ENCODE measurements around the gene LMAN2.
A peak's percentile ranks its signal among the peaks of the same experiment; 100 is the strongest.

The LMAN2 gene

DNA sequence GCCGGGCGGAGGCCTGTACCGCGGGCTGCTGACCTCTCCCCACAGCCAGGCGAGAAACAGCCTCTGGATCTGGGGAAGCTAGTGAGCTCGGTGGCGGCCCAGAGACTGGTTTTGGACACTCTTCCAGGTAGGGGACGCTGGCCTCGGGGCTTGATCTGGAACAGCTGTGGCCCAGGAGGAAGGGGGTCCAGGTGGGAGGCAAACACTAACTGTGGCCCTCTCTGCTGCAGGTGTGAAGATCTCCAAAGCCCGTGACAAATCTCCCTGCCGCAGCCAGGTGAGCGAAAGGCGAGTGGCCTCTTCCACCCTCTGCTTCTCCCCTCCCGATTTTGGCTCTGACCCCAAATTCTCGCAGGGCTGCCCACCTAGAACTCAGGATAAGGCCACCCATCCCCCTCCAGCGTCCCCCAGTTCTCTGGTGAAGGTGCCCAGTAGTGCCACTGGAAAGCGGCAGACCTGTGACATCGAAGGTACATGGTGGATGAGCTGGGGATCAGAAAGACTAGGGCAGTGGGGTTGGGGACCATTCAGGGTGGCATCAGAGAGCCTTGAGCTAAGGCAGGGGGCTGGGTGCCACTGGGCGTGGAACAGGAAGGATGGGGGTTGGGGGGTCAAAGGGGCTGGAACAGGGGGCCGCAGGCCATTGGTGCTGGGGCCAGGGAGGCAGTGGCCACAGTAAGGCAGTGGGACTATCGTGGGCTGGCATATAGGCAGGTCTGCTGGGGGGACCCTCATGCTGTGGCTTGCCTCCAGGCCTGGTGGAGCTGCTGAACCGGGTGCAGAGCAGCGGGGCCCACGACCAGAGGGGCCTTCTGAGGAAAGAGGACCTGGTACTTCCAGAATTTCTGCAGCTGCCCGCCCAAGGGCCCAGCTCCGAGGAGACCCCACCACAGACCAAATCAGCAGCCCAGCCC, 19.9 kb upstream of the LMAN2 start:
- Histone ChIP-seq H3K9me3 (ENCODE audit: control insufficient read depth in 5 of 5, low read length in 5 of 5) (no peaks in the 10 kb centered on the region), H3K27ac (ENCODE audit: low read depth, low read length) (no peak overlapping the region), H3K27me3 (ENCODE audit: control insufficient read depth in 5 of 5, insufficient read depth in 4 of 5, low read length in 5 of 5) (no peaks in the 10 kb centered on the region), H3K4me1 (ENCODE audit: control insufficient read depth in 5 of 5, insufficient read depth in 5 of 5, low read length in 5 of 5) (peaks cover 0 to 38% (median 30%) of the 10 kb centered on the region in 5 donors), H3K36me3 (ENCODE audit: control insufficient read depth in 5 of 5, insufficient read depth in 5 of 5, low read length in 5 of 5) (peaks cover 0 to 15% (median 5%) of the 10 kb centered on the region in 5 donors), H3K9ac (ENCODE audit: low read length in 5 of 5) (peak overlapping the region in 4 of 5 donors; percentile 71 to 84 (median 78)), H3K4me3 (ENCODE audit: low read depth in 1 of 5, low read length in 5 of 5) (peak overlapping the region; percentile 59 to 82 (median 65))

DNA sequence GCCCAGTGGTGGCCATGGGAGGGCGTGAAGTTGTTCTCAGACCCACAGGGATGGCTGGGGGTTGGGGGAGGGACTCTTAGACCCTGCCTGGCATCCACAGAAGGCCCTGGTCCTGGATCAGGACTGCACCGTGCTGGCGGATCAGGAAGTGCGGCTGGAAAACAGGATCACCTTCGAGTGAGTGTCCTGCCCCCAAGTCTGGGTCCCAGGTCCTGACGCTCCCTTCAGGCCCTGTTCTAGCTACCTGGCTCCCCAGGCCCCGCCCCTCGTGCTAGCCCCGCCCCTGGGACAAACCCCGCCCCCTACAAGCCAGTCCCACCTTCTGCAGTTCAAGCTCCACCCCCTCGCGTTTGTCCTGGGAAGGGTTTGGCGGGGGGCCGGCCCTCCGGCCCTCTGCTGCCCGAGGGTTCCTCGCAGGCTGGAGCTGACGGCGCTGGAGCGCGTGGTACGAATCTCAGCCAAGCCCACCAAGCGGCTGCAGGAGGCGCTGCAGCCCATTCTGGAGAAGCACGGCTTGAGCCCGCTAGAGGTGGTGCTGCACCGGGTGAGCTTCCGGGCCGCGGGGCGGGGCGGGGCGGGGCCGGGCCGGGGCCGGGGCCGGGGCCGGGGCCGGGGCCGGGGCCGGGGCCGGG, 19.1 kb upstream of the LMAN2 start:
- Histone ChIP-seq H3K27me3 (ENCODE audit: control insufficient read depth in 5 of 5, insufficient read depth in 4 of 5, low read length in 5 of 5) (no peaks in the 10 kb centered on the region), H3K9ac (ENCODE audit: low read length in 5 of 5) (no peak overlapping the region), H3K4me1 (ENCODE audit: control insufficient read depth in 5 of 5, insufficient read depth in 5 of 5, low read length in 5 of 5) (peaks cover 0 to 42% (median 33%) of the 10 kb centered on the region in 5 donors), H3K9me3 (ENCODE audit: control insufficient read depth in 5 of 5, low read length in 5 of 5) (no peaks in the 10 kb centered on the region), H3K27ac (ENCODE audit: low read depth, low read length) (peak overlapping the region; percentile 54), H3K4me3 (ENCODE audit: low read depth in 1 of 5, low read length in 5 of 5) (peak overlapping the region in 4 of 5 donors; percentile 55 to 75 (median 62)), H3K36me3 (ENCODE audit: control insufficient read depth in 5 of 5, insufficient read depth in 5 of 5, low read length in 5 of 5) (peaks cover 0 to 15% (median 5%) of the 10 kb centered on the region in 5 donors)

DNA sequence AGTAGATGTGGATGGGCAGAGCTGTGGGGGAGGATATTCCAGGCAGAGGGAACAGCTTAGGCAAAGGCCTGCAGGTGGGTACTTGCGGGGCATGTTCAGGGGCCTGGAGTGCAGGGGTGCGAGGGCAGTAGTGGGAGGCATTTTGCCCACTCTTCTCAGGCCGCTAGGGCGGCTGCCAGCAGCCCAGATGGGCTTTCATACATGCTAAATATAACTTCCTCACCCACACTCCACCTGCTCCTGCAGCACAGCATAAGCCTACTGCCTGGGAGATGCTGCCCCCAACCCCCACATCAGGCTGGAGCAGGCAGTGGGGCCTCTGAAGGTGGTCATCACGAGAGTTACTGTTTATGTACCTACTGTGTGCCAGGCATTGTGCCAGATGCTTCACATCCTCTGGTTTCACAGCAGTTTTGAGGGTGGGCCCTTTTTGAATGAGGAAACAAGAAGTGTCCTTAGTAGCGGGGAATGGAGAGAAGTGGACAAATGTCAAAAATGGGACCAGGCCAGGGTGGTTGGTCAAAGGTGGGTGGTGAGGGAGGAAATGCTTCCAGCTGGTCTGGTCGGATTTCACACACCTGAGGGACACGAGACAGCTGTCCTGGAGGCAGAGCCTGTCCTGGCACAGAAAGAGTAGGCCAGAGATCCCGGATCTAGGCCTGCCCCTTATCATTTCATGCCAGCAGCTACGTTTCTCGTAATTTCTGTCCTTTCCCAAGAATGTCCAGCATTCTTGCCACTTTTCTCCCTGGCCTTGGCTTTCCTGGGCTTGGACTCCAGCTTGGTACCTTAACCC, 18.4 kb upstream of the LMAN2 start:
- no peaks in the 10 kb centered on the region for H3K9me3 ChIP-seq (ENCODE audit: control insufficient read depth in 5 of 5, low read length in 5 of 5)
- no peak overlapping the region for H3K9ac ChIP-seq (ENCODE audit: low read length in 5 of 5)
- peaks cover 0 to 15% (median 5%) of the 10 kb centered on the region in 5 donors for H3K36me3 ChIP-seq (ENCODE audit: control insufficient read depth in 5 of 5, insufficient read depth in 5 of 5, low read length in 5 of 5)
- H3K27ac ChIP-seq (ENCODE audit: low read depth, low read length): peak overlapping the region; percentile 54
- H3K27me3 ChIP-seq (ENCODE audit: control insufficient read depth in 5 of 5, insufficient read depth in 4 of 5, low read length in 5 of 5): no peaks in the 10 kb centered on the region
- no peak overlapping the region for H3K4me3 ChIP-seq (ENCODE audit: low read depth in 1 of 5, low read length in 5 of 5)
- peaks cover 0 to 42% (median 33%) of the 10 kb centered on the region in 5 donors for H3K4me1 ChIP-seq (ENCODE audit: control insufficient read depth in 5 of 5, insufficient read depth in 5 of 5, low read length in 5 of 5)

DNA sequence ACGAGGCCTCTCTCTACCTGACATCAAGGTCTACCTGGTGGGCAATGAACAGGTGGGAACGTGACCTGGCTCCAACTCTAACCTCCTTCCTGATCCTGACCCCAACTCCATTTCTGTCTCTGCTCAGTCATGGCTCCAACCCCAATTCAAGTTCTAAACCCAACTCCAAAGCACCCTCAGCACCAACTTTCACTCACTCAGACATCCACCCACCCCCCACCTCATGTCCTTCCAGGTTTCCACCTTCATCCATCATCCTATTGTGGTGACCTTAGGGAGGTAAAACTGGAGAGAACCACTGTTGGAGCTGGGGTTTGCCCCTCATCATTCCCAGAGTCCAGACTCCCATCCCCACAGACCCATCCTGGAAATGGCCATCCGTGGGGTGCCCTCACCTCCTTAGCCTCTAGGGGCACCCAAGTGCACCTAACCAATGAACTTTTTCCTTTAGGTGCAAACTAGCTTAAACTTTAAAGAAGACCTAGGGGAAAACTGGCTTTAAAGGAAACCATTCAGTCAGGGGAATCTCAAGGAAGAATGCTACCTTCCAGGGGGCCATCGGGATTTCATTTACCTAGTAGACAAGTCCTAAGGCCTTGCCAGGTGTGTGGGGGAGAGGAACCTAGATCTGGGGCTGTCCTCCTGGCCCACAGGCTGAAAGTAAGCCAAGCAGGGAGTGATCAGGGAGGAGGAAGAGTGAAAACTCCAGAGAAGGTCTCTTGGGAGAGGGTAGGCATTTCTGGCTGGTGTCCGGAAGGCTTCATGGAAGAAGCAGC, 17.6 kb upstream of the LMAN2 start:
- Histone ChIP-seq H3K36me3 (ENCODE audit: control insufficient read depth in 5 of 5, insufficient read depth in 5 of 5, low read length in 5 of 5) (peaks cover 0 to 15% (median 5%) of the 10 kb centered on the region in 5 donors), H3K9ac (ENCODE audit: low read length in 5 of 5) (no peak overlapping the region), H3K27me3 (ENCODE audit: control insufficient read depth in 5 of 5, insufficient read depth in 4 of 5, low read length in 5 of 5) (no peaks in the 10 kb centered on the region), H3K4me3 (ENCODE audit: low read depth in 1 of 5, low read length in 5 of 5) (no peak overlapping the region), H3K27ac (ENCODE audit: low read depth, low read length) (no peak overlapping the region), H3K4me1 (ENCODE audit: control insufficient read depth in 5 of 5, insufficient read depth in 5 of 5, low read length in 5 of 5) (peaks cover 0 to 42% (median 33%) of the 10 kb centered on the region in 5 donors), H3K9me3 (ENCODE audit: control insufficient read depth in 5 of 5, low read length in 5 of 5) (no peaks in the 10 kb centered on the region)

DNA sequence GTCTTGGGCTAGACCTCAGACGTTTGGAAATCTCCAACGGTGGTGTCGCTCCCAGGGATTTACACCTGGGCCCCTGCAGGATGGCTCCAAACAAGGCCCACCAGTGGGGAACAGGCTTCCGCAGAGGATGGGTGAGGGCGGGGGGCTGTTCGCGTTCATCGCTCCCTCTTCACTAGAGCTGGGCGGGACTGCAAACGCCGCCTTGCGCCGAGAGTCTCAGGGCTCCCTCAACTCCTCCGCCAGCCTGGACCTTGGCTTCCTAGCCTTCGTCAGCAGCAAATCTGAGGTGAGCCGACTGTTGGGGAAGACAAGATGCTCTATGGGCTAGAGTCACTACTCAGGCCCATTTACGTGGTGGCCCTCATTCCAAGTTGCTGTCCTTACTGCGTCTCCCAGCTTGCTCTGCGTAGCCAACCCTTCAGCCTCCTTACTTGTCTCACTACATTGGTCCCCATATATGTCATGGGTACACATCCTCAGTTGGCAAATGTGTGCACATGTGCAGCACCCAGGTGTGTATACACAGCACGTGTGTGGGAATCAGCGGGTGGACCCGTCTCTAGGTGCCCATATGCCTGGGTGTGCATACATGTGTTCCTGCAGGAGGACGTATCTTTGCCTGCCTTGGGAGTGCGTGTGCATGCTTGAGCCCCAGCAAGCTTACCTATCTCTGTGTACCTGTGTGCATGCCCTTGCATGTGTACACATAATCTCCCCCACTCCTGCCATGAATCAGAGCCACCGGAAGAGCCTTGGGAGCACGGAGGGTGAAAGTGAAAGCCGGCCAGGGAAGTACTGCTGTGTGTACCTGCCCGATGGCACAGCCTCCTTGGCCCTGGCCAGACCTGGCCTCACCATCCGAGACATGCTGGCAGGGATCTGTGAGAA, 16.8 kb upstream of the LMAN2 start:
- H3K27me3 ChIP-seq (ENCODE audit: control insufficient read depth in 5 of 5, insufficient read depth in 4 of 5, low read length in 5 of 5): no peaks in the 10 kb centered on the region
- H3K27ac ChIP-seq (ENCODE audit: low read depth, low read length): no peak overlapping the region
- H3K36me3 ChIP-seq (ENCODE audit: control insufficient read depth in 5 of 5, insufficient read depth in 5 of 5, low read length in 5 of 5): peaks cover 0 to 15% (median 5%) of the 10 kb centered on the region in 5 donors
- H3K9me3 ChIP-seq (ENCODE audit: control insufficient read depth in 5 of 5, low read length in 5 of 5): no peaks in the 10 kb centered on the region
- peaks cover 0 to 47% (median 38%) of the 10 kb centered on the region in 5 donors for H3K4me1 ChIP-seq (ENCODE audit: control insufficient read depth in 5 of 5, insufficient read depth in 5 of 5, low read length in 5 of 5)
- no peak overlapping the region for H3K4me3 ChIP-seq (ENCODE audit: low read depth in 1 of 5, low read length in 5 of 5)
- H3K9ac ChIP-seq (ENCODE audit: low read length in 5 of 5): no peak overlapping the region

DNA sequence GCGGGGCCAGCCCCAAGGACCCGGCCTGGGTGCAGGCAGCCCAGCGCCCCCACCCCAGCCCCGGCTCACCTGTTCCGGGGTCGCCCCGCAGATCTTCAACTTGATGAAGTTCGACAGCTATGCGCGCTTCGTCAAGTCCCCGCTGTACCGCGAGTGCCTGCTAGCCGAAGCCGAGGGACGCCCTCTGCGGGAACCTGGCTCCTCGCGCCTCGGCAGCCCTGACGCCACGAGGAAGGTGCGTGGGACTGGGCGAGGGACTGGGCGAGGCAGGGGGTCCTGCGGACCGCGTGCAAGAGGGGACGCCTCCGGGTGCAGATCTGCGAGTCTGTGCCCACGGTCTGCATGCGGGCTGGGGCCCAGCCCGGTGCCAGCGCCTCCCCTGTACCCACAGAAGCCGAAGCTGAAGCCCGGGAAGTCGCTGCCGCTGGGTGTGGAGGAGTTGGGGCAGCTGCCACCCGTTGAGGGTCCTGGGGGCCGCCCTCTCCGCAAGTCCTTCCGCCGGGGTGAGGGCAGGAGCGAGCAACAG, 15.9 kb upstream of the LMAN2 start:
- Histone ChIP-seq H3K36me3 (ENCODE audit: control insufficient read depth in 5 of 5, insufficient read depth in 5 of 5, low read length in 5 of 5) (peaks cover 0 to 15% (median 5%) of the 10 kb centered on the region in 5 donors), H3K4me3 (ENCODE audit: low read depth in 1 of 5, low read length in 5 of 5) (peak overlapping the region in 4 of 5 donors; percentile 61 to 74 (median 62)), H3K9ac (ENCODE audit: low read length in 5 of 5) (peak overlapping the region in 1 of 5 donors; percentile 23), H3K27ac (ENCODE audit: low read depth, low read length) (no peak overlapping the region), H3K9me3 (ENCODE audit: control insufficient read depth in 5 of 5, low read length in 5 of 5) (no peaks in the 10 kb centered on the region), H3K27me3 (ENCODE audit: control insufficient read depth in 5 of 5, insufficient read depth in 4 of 5, low read length in 5 of 5) (no peaks in the 10 kb centered on the region), H3K4me1 (ENCODE audit: control insufficient read depth in 5 of 5, insufficient read depth in 5 of 5, low read length in 5 of 5) (peaks cover 0 to 53% (median 45%) of the 10 kb centered on the region in 5 donors)

DNA sequence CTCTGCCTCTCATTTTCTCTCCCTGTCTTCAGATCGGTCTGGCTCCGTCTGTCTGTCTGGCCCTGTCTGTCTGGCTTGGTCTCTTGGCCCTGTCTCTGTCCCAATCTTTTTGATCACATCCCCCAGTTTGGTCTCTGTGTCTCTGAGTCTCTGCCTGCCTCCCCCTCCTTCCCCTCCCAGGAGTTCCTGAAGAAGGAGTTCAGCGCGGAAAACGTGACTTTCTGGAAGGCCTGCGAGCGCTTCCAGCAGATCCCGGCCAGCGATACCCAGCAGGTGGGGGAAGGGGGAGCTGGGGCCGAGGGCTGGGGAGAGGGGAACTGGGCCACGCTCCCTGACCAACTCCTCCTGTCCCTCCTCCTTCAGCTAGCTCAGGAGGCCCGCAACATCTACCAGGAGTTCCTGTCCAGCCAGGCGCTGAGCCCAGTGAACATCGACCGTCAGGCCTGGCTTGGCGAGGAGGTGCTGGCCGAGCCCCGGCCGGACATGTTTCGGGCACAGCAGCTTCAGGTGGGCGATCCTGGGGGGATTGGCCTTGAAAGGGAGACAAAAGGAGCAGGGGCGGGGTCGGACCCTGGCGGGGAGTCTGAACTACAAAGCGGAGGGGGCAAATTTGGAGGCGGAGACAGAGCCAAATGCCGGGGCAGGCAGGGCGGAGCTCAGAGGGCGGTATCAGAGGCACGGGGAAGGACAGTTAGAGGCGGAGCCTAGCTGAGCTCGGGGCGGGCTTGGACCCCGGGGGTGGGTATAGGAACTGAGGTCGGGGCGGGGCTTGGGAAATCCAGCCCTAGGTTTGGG, 15.3 kb upstream of the LMAN2 start:
- Histone ChIP-seq H3K27ac (ENCODE audit: low read depth, low read length) (peak overlapping the region; percentile 65), H3K9ac (ENCODE audit: low read length in 5 of 5) (peak overlapping the region in 4 of 5 donors; percentile 57 to 83 (median 80)), H3K4me1 (ENCODE audit: control insufficient read depth in 5 of 5, insufficient read depth in 5 of 5, low read length in 5 of 5) (peaks cover 0 to 54% (median 39%) of the 10 kb centered on the region in 5 donors), H3K36me3 (ENCODE audit: control insufficient read depth in 5 of 5, insufficient read depth in 5 of 5, low read length in 5 of 5) (peaks cover 0 to 11% (median 2%) of the 10 kb centered on the region in 5 donors), H3K4me3 (ENCODE audit: low read depth in 1 of 5, low read length in 5 of 5) (peak overlapping the region; percentile 46 to 74 (median 63)), H3K27me3 (ENCODE audit: control insufficient read depth in 5 of 5, insufficient read depth in 4 of 5, low read length in 5 of 5) (no peaks in the 10 kb centered on the region), H3K9me3 (ENCODE audit: control insufficient read depth in 5 of 5, low read length in 5 of 5) (no peaks in the 10 kb centered on the region)

All from subcutaneous abdominal adipose tissue (tissue), 5 donors.